RWPE2 (cell line): ENCODE data around the gene OR13C8.
A peak's percentile ranks its signal among the peaks of the same experiment; 100 is the strongest.

Experiments used
- ATAC-seq: fragments of 200-7000 bp; cut with Tn5 transposase; 3 replicates; pipeline ENCODE4 v1.9.1; 2021; ENCODE audit warnings: low read depth
- DNase-seq: peaks from one replicate; pipeline ENCODE4 v3.0.0-alpha.2; 2020; ENCODE audit warnings: low spot score
- H3K27ac ChIP-seq: fragments of 450-650 bp; 2 replicates; pipeline ENCODE4 v1.5.1; 2017; ENCODE audit warnings: mild to moderate bottlenecking; ENCODE audit not compliant: poor library complexity, severe bottlenecking
- H3K27me3 ChIP-seq: fragments of 250-450 bp; sonication (Bioruptor Pico); 2 replicates; pipeline ENCODE4 v1.5.1; 2021; ENCODE audit warnings: mild to moderate bottlenecking, moderate library complexity; ENCODE audit not compliant: insufficient read depth, poor library complexity, severe bottlenecking
- H3K36me3 ChIP-seq: fragments of 250-450 bp; sonication (Bioruptor Pico); 2 replicates; pipeline ENCODE4 v1.5.1; 2020; ENCODE audit warnings: low read depth, mild to moderate bottlenecking, moderate library complexity
- H3K4me1 ChIP-seq: fragments of 250-450 bp; sonication (Bioruptor Pico); 2 replicates; pipeline ENCODE4 v1.5.1; 2021; ENCODE audit warnings: mild to moderate bottlenecking, moderate library complexity; ENCODE audit not compliant: insufficient read depth, poor library complexity, severe bottlenecking
- H3K4me3 ChIP-seq: fragments of 250-450 bp; sonication (Bioruptor Pico); 2 replicates; pipeline ENCODE4 v1.5.1; 2021; ENCODE audit warnings: mild to moderate bottlenecking, moderate library complexity; ENCODE audit not compliant: severe bottlenecking
- H3K9me3 ChIP-seq: fragments of 250-450 bp; sonication (Bioruptor Pico); 2 replicates; pipeline ENCODE4 v1.5.1; 2021; ENCODE audit warnings: mild to moderate bottlenecking, moderate library complexity; ENCODE audit not compliant: severe bottlenecking
- TF ChIP-seq, protein P1 (sequence below): fragments of 450-650 bp; IDR thresholded peaks from one replicate; pipeline ENCODE4 v1.5.1; 2017; ENCODE audit warnings: mild to moderate bottlenecking, moderate library complexity; ENCODE audit not compliant: poor library complexity, severe bottlenecking

Gene OR13C8

GRCh38 chr9:104608336-104608735, 39.4 kb downstream of the OR13C8 start:
- ATAC-seq (no peak), DNase-seq (no peak)
- H3K9me3 ChIP-seq, result no peaks in the 10 kb centered on the region
- peaks cover 2% of the 10 kb centered on the region for H3K27me3 ChIP-seq
- TF ChIP-seq, protein P1, sequence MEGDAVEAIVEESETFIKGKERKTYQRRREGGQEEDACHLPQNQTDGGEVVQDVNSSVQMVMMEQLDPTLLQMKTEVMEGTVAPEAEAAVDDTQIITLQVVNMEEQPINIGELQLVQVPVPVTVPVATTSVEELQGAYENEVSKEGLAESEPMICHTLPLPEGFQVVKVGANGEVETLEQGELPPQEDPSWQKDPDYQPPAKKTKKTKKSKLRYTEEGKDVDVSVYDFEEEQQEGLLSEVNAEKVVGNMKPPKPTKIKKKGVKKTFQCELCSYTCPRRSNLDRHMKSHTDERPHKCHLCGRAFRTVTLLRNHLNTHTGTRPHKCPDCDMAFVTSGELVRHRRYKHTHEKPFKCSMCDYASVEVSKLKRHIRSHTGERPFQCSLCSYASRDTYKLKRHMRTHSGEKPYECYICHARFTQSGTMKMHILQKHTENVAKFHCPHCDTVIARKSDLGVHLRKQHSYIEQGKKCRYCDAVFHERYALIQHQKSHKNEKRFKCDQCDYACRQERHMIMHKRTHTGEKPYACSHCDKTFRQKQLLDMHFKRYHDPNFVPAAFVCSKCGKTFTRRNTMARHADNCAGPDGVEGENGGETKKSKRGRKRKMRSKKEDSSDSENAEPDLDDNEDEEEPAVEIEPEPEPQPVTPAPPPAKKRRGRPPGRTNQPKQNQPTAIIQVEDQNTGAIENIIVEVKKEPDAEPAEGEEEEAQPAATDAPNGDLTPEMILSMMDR, result peak; percentile 37
- no peaks in the 10 kb centered on the region for H3K36me3 ChIP-seq
- H3K27ac ChIP-seq, result no peak overlapping the region
- H3K4me1 ChIP-seq, result no peaks in the 10 kb centered on the region
- H3K4me3 ChIP-seq, result no peak overlapping the region

DNA sequence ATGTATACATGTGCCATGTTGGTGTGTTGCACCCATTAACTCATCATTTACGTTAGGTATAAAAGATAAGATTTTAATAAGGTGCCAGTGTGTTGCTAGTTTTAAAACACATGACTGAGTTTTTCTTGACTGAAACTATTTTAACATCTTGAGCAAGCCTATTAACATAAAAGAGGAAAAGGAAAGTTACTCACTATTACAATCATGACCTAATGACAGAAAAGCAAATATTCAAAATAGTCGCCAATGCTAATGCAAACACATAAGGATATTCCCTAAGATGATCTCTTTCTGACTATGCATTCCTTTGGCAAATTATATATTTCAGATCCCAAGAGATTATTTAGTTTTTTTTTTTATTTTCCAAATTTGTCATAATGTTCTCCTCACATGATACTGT, 42.2 kb downstream of the OR13C8 start:
- Histone ChIP-seq H3K4me1 (no peaks in the 10 kb centered on the region), H3K36me3 (no peaks in the 10 kb centered on the region), H3K27ac (no peak overlapping the region), H3K4me3 (no peak overlapping the region), H3K27me3 (peaks cover 2% of the 10 kb centered on the region), H3K9me3 (no peaks in the 10 kb centered on the region)
- ATAC-seq (no peak), DNase-seq (no peak)
- TF ChIP-seq, protein P1, result no peak

DNA sequence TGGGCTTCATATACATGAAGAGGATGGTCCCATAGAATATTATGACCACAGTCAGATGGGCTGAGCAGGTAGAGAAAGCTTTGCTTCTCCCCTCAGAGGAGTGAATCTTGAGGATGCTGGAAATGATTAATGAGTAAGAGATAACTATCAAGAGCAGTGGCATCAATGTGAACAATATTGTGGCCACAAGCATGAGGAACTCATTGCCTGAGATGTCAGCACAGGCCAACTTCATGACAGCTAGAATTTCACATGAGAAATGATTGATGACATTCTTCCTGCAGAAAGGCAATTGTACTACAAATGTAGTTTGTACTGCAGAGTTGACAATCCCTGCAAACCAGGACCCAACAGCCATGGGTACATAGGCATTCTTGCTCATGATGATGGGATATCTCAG, 48.5 kb downstream of the OR13C8 start:
- H3K4me1 ChIP-seq, result no peaks in the 10 kb centered on the region
- H3K36me3 ChIP-seq, result no peaks in the 10 kb centered on the region
- no peak overlapping the region for H3K4me3 ChIP-seq
- H3K9me3 ChIP-seq, result no peaks in the 10 kb centered on the region
- no peak for DNase-seq
- H3K27me3 ChIP-seq, result no peaks in the 10 kb centered on the region
- H3K27ac ChIP-seq, result no peak overlapping the region
- no peak for ATAC-seq
- TF ChIP-seq, protein P1, result no peak

DNA sequence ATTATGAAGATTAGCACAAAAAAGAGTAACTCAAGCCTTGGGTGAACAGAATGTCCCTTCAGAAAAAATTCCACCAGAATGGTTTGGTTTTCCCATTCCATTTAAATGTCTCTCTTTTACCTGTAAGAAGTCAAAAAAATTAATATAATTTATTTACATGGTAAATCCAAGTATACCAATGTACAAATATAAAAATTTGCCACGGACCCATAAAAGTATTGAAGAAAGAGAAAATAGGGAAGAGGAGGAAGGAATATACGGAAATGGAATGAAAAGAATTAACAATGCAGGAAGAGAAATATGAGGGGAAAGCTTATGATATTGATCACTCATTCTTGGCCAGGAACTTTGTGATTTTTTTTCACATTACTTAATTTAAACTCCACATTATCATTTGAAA, 49.1 kb downstream of the OR13C8 start, which contains the start of gene OR13C9:
TSS of gene OR13C9 (minus strand) at position 101 of the 400 bp plus-strand sequence. CDS start at position 101, 0 bp downstream.
- no peak for DNase-seq
- Histone ChIP-seq H3K27ac (no peak within 1 kb of the TSS), H3K36me3 (no peaks in the 10 kb centered on the region), H3K4me3 (no peak within 1 kb of the TSS), H3K9me3 (no peaks in the 10 kb centered on the region), H3K4me1 (no peaks in the 10 kb centered on the region), H3K27me3 (no peaks in the 10 kb centered on the region)
- TF ChIP-seq, protein P1, result no peak
- ATAC-seq, result no peak
